HG03108 (cell line): ENCODE measurements around the gene PTPRG.

Experiments
- ATAC-seq: cut with Tn5 transposase; IDR thresholded peaks from one replicate; pipeline ENCODE4 v1.9.1; 2021; ENCODE audit warnings: moderate library complexity; ENCODE audit not compliant: unreplicated experiment

The PTPRG gene

GRCh38 chr3:61978460-61979419 is 417.4 kb downstream of the PTPRG start:
- ATAC-seq, result no peak

- no peak for ATAC-seq
Observed at GRCh38 chr3:61979638-61980037, 418.3 kb downstream of the PTPRG start.

DNA sequence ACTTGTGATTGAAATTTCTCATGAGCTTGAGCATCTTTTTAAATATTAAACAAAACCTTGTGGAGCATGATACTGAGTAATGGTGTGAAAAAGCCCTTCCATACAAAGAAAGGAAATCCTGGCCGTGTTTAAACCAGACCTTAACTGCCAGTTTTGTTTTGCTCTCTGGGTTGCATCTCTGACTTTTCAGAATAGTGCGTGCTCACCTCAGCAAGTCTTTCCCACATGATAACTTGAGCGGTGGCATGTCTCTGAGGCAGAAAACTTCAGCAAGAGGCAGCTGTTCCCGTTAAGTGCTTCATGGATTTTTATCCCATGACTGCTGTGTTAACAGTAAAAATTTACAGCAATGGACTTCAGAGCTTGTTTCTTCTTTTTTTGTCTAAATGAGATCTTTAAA is 418.7 kb downstream of the PTPRG start:
- ATAC-seq, result no peak

DNA sequence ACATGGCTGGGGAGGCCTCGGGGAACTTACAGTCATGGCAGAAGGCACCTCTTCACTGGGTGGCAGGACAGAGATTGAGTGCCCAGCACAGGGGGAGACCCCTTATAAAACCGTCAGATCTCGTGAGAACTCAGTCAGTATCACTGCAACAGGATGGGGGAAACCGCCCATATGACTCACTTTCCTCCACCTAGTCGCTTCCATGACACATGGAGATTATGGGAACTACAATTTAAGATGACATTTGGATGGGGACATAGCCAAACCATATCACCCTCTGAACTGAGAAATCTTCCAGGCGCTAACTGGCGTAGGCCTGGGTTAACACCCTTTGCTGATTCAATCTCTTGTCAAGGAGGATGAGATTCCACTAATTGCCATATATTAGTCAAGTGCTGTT is 419.7 kb downstream of the PTPRG start:
- ATAC-seq, result no peak

- no peak for ATAC-seq
Observed at GRCh38 chr3:61983479-61983878, 422.1 kb downstream of the PTPRG start.

- no peak for ATAC-seq
Observed at GRCh38 chr3:61985020-61985419, 423.6 kb downstream of the PTPRG start.

DNA sequence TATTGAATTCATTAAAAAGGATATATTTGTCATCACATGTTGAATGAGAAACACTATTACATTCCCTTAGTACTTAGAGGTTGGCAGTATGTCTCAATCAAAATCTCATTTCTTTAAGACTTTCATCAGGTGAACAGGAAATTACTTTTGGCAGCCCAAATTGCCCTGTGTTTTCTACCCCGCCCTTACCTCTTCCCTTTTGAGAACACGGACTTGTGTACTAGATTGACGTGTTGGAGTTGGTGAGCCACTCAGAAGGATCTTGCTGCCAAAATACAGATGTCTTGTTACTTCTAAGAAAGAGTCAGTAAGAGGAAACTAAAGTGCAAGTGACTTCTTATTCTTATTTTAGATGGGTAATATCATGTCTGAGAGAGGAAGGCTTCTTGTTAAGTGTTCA is 425.1 kb downstream of the PTPRG start:
- no peak for ATAC-seq

DNA sequence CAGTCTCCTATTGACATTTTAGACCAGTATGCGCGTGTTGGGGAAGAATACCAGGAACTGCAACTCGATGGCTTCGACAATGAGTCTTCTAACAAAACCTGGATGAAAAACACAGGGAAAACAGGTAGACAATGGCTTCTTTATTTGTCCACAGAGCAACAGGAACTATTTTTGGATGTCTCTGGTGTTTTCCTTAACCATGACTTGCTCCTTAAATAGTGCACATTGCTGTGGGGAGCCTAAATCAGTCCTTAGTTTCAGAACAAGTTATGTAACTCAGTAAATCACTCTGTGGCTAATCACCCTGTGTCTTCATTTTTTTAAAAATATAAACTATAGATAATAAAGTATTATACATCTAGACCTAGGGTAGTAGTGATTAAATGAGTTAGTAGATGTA is 428.3 kb downstream of the PTPRG start:
- ATAC-seq, result no peak

DNA sequence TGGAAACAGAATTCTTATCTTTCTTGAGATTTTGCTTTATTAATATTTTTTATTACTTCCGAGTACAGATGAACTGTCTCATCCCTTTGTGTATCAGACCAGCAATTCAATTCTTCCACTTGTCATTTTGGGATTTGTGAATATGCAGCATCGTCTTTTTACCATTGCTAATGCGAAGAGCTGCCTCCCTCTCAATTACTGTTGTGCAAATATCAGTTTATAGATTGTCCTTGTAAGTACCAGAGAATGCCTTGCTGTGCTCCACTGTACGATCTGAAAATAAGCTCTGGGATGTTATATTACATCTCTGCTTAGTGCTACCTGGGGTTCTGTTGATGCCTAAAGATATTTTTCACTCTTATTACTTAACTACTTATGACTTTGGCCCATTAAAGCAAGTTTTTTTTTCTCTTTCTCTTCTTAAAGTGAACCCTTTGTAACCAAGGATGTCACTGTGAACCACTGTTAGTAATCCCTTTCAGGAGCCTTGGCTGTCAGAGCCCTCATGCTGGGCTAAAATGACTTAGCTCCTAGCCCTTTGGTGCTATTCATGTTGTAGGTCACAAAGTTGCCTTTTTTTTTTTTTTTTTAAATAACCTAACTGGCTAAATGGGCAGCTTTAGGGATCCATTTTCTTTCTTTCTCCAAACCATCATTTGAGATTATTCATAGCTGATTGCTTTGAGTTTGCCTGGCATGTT is 429.1 kb downstream of the PTPRG start:
- no peak for ATAC-seq

GRCh38 chr3:61991706-61992105 is 430.3 kb downstream of the PTPRG start:
- ATAC-seq, result no peak

DNA sequence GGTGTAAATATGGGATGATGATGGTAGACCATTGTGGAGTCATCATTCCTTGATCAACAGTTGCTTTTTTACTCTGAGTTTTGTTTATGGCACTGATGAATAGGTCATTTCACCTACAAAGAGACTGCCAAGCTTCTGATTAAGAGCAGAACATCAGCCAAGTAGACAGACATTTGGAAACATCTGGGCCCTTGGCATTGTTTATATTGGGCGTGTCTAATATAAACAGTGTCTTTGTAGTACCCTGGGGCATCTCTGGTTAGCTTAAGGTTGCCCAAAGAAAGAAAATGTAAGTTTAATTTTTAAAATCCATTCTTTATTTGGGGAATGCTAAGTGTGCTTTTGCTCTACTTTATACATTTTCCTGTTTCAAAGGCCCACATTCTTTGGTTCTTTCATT is 435.0 kb downstream of the PTPRG start:
- ATAC-seq, result no peak

DNA sequence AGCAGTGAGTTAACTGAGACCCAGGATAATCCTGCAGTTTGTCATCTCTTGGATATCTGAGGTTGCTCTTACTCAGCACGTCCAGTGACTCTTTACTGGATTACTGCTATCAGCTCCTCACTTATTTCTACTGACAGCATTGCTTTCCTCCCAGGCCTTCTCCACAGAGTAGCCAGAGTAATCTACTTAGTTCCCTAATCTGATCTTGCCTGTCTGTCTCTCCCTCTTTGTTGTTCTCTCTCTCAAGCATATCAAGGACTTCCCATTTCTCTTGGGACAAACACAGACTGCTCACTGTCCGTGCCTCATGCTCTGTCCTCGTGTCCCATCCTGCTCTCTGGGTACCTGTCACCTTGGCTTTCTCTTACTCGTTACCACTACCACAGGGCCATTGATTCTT is 435.7 kb downstream of the PTPRG start:
- no peak for ATAC-seq

DNA sequence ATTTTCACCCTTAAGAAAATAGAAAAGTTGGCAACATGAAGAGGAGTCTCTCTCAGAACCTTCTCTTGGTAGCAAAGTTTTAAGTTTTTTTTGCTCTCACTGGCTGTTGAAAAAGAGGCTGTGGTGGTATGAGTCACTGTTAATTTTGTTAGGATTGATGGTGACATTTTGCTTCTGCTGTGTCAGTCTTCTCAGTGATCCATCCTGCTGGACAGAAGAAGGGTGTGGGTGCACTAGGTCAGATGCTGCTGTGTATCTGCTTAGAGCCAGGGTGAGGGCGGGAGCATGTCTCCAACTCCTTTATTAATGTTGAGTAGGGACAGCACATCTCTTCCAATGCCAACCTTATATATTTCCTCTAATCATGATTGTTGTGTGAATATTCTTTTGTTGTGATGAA is 442.5 kb downstream of the PTPRG start:
- ATAC-seq, result no peak

DNA sequence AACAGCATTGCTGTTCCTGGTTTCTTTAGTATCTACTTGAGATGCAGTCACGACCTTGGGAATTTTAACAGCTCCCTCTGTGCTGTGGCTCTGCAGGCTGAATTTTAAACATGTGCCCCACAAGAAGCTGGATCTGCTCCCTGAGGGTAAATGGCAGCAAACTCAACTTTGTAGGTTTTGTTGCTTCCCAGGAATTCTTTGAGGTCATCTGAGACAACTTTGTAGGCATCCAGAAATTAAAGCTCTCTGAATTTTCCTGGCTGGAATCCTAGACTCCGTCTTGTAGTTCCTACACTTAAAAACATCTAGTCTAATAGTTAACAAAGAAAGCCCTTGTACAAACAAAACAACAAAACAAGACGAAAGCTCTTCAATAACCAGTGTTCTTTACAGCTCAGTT is 445.7 kb downstream of the PTPRG start:
- no peak for ATAC-seq

DNA sequence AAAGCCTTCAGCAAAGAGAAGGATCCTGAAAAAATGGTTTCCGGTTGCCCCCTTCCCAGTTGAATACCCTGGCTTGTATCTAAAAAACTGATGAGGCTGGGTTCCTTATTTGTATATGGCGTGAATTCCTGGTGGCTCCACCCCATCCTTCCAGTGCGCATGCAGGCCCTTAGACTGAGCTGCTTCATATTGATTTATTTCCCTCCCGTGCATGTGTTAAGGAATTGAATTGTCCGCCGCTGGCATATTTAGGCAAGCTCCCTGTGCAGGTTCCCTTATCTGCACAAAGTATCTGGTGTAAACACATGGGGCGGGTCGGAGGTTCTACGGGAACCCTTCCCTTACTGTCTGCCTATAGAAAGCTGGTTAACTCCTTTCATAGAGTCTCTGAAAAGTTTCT is 449.6 kb downstream of the PTPRG start:
- ATAC-seq, result no peak

- ATAC-seq, result no peak
Observed at GRCh38 chr3:62011666-62012065, 450.3 kb downstream of the PTPRG start.

GRCh38 chr3:62013951-62014350 is 452.6 kb downstream of the PTPRG start:
- no peak for ATAC-seq

GRCh38 chr3:62015111-62015510 is 453.7 kb downstream of the PTPRG start:
- no peak for ATAC-seq

DNA sequence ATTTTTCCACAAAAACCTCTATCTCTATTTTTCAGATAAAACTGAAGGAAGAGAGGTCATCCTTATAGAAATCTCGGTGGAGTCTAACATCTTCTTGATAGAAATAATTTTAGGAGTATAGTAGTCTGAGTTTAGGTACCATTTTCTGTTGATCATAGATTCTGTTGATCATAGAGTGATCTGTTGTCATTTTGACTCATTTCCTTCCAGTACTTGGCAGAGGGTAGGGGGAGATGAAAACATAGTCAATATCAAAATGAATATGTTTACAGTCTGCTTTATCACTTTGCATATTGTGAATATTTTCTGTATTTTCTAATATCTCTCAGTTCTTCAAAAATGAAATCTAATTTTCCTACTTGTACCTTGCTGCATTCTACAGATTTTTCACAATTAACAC is 458.5 kb downstream of the PTPRG start:
- ATAC-seq, result no peak

DNA sequence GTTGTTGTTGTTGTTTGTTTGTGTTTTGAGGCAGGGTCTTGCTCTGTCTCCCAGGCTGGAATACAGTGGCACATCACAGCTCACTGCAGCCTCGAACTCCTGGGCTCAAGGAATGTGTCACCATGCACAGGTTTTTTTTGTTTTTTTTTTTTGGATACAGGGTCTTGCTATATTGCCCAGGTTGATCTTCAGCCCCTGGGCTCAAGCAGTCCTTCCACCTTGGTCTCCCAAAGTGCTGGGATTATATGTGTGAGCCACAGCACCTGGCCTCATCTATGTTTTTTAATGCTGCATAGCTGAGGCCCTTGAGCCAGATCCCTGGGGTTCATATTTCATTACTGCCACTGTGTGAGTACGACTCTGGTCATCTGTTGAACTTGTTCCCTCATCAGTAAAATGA is 459.3 kb downstream of the PTPRG start:
- ATAC-seq, result no peak

- no peak for ATAC-seq
Observed at GRCh38 chr3:62022312-62022711, 460.9 kb downstream of the PTPRG start.

DNA sequence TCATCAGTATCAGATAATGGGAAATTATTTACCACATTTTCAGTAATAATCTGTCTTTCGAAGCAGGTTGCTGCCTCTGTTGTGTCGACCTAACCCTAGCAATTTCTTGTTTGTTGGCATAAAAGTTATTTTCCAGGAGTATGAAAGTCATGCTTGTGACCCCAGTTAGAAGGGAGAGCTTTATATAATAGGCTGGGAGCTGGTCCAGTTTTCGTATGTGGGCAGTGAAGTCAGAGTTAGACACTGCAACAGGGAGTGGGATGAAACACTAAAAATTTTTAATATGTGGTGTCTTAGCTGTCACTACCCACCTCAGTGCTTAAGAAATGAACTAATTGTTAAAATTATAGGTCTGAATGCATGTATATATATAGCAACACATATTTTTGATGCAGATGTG is 463.5 kb downstream of the PTPRG start:
- ATAC-seq, result no peak
